Liver (tissue), 9 donors: ENCODE data around the gene ARFGAP3. TPM values are rescaled to one million over a fixed set of nuclear protein-coding genes. Genes with fewer than 3 reads are reported as not detected.

Source experiments
- DNase-seq: peaks from one replicate; pipeline ENCODE4 v3.0.0-alpha.2; 2017; ENCODE audit warnings: low spot score
- H3K27ac ChIP-seq, 2 donors: one replicate each; pipeline ENCODE4 v1.7.0; 2013; ENCODE audit warnings: inconsistent platforms in 2 of 2, low read length in 2 of 2, control low read depth in 1 of 2, low read depth in 1 of 2, mild to moderate bottlenecking in 1 of 2
- H3K27me3 ChIP-seq, 4 donors: one replicate each; pipeline versions ENCODE4 v1.6.1 to v1.7.0; 2013; ENCODE audit warnings: low read length in 3 of 4, inconsistent platforms in 1 of 4, mild to moderate bottlenecking in 1 of 4, moderate library complexity in 1 of 4; ENCODE audit not compliant: control insufficient read depth in 4 of 4, insufficient read depth in 4 of 4
- H3K36me3 ChIP-seq, 4 donors: one replicate each; pipeline versions ENCODE4 v1.6.1 to v1.7.0; 2013; ENCODE audit warnings: low read length in 3 of 4, mild to moderate bottlenecking in 3 of 4, low read depth in 1 of 4, moderate library complexity in 1 of 4; ENCODE audit not compliant: control insufficient read depth in 4 of 4, insufficient read depth in 3 of 4
- H3K4me1 ChIP-seq, 4 donors: one replicate each; pipeline versions ENCODE4 v1.6.1 to v1.7.0; 2013; ENCODE audit warnings: low read length in 3 of 4, mild to moderate bottlenecking in 3 of 4, moderate library complexity in 1 of 4; ENCODE audit not compliant: control insufficient read depth in 4 of 4, insufficient read depth in 4 of 4
- H3K4me3 ChIP-seq, 3 donors: one replicate each; pipeline versions ENCODE4 v1.6.1 to v1.7.0; 2013; ENCODE audit warnings: low read length in 3 of 3, control low read depth in 1 of 3, low read depth in 1 of 3, mild to moderate bottlenecking in 1 of 3
- H3K9ac ChIP-seq, 2 donors: one replicate each; pipeline ENCODE4 v1.7.0; 2013; ENCODE audit warnings: low read length in 2 of 2, mild to moderate bottlenecking in 2 of 2, moderate library complexity in 2 of 2, control low read depth in 1 of 2, low read depth in 1 of 2
- H3K9me3 ChIP-seq, 4 donors: one replicate each; pipeline versions ENCODE4 v1.6.1 to v1.7.0; 2013; ENCODE audit warnings: low read length in 3 of 4; ENCODE audit not compliant: control insufficient read depth in 4 of 4
- ATF3 ChIP-seq: IDR thresholded peaks from 2 replicates; pipeline ENCODE4 v1.6.1; 2016; ENCODE audit warnings: antibody characterized with exemption
- EGR1 ChIP-seq, 2 donors: IDR thresholded peaks; 2 replicates each; pipeline ENCODE4 v1.6.1; 2016 to 2018; ENCODE audit warnings: antibody characterized with exemption in 2 of 2, low read depth in 2 of 2
- FOXA1 ChIP-seq: IDR thresholded peaks from 2 replicates; pipeline ENCODE4 v1.6.1; 2016; ENCODE audit warnings: antibody characterized with exemption
- FOXA2 ChIP-seq: IDR thresholded peaks from 2 replicates; pipeline ENCODE4 v1.6.1; 2016; ENCODE audit warnings: antibody characterized with exemption
- GABPA ChIP-seq, 2 donors: IDR thresholded peaks in 1 of 2; conservative IDR thresholded peaks in 1 of 2; 2 replicates each; pipeline ENCODE4 v1.6.1; 2016; ENCODE audit warnings: antibody characterized with exemption in 2 of 2, mild to moderate bottlenecking in 1 of 2, moderate library complexity in 1 of 2
- HNF4A ChIP-seq, 2 donors: conservative IDR thresholded peaks; 2 replicates each; pipeline ENCODE4 v1.6.1; 2016; ENCODE audit warnings: antibody characterized with exemption in 2 of 2, mild to moderate bottlenecking in 2 of 2
- HNF4G ChIP-seq: IDR thresholded peaks from 2 replicates; pipeline ENCODE4 v1.6.1; 2016; ENCODE audit warnings: antibody characterized with exemption
- JUND ChIP-seq, 2 donors: IDR thresholded peaks; 2 replicates each; pipeline ENCODE4 v1.6.1; 2016; ENCODE audit warnings: antibody characterized with exemption in 2 of 2
- MAX ChIP-seq: IDR thresholded peaks from 2 replicates; pipeline ENCODE4 v1.6.1; 2016; ENCODE audit warnings: antibody characterized with exemption
- NR2F2 ChIP-seq: IDR thresholded peaks from 2 replicates; pipeline ENCODE4 v1.6.1; 2016; ENCODE audit warnings: antibody characterized with exemption
- RAD21 ChIP-seq, 2 donors: IDR thresholded peaks; 2 replicates each; pipeline ENCODE4 v1.6.1; 2016; ENCODE audit warnings: antibody characterized with exemption in 2 of 2, mild to moderate bottlenecking in 2 of 2
- RXRA ChIP-seq, 2 donors: IDR thresholded peaks; 2 replicates each; pipeline ENCODE4 v1.6.1; 2017 to 2018; ENCODE audit warnings: antibody characterized with exemption in 2 of 2, mild to moderate bottlenecking in 1 of 2
- SP1 ChIP-seq: IDR thresholded peaks from 2 replicates; pipeline ENCODE4 v1.6.1; 2018; ENCODE audit warnings: antibody characterized with exemption, mild to moderate bottlenecking
- TAF1 ChIP-seq: conservative IDR thresholded peaks from 2 replicates; pipeline ENCODE4 v1.6.1; 2016; ENCODE audit warnings: antibody characterized with exemption, mild to moderate bottlenecking
- YY1 ChIP-seq: IDR thresholded peaks from 2 replicates; pipeline ENCODE4 v1.6.1; 2016; ENCODE audit warnings: antibody characterized with exemption, mild to moderate bottlenecking
- WGBS: extraction: QIAGEN DNeasy Blood & Tissue Kit; methylation state at CpG from one replicate; pipeline ENCODE4 v1.1.7; 2013; 5-methylcytosine and 5-hydroxymethylcytosine counted together
- polyA plus RNA-seq, 2 donors: library from polyadenylated mRNA; stranded (reverse) in 1 of 2; unstranded in 1 of 2; fragments of 200-250 nt in 1 of 2; fragments of >200 nt in 1 of 2; fragmentation: Nextera tagmentation in 1 of 2; extraction: Ambion mirVana in 1 of 2; gene quantifications; one replicate each; pipeline versions ENCODE4 v1.2.1 to v1.2.3, GENCODE V29; 2013 to 2015
- total RNA-seq, 2 donors: library from RNA; depleted of rRNA; stranded (reverse); fragments of >200 nt; gene quantifications; one replicate each; pipeline ENCODE4 v1.2.3, GENCODE V29; 2014
- TF ChIP-seq, protein P1 (sequence below): fragments of 150-350 bp; IDR thresholded peaks from 2 replicates; pipeline ENCODE4 v1.5.1; 2017; ENCODE audit warnings: improper control_type of control experiment, low read depth, low read length; ENCODE audit not compliant: missing input control
- donor health status: healthy.
- donor health status: healthy.
- donor health status: healthy.
- donor health status: healthy.
- donor health status: healthy.

The ARFGAP3 gene
- total and polyA plus RNA-seq, 4 donors: 18.2 to 55.1 (median 27.5) TPM

- Histone ChIP-seq H3K4me3 (no peak overlapping the region), H3K4me1 (peaks cover 4 to 22% (median 10%) of the 10 kb centered on the region in 4 donors), H3K9me3 (no peaks in the 10 kb centered on the region), H3K9ac (peak overlapping the region in 1 of 2 donors; percentile 42), H3K36me3 (peaks cover 3 to 40% (median 26%) of the 10 kb centered on the region in 4 donors), H3K27me3 (no peaks in the 10 kb centered on the region), H3K27ac (no peak overlapping the region)
- no peak for TF ChIP-seq YY1
- no peak for TF ChIP-seq HNF4G
- no peak for TF ChIP-seq TAF1
- 56% methylated on average over 3 of the region's 3 CpGs for WGBS
- DNase-seq: no peak
Measured at GRCh38 chr22:42817556-42817955, 39.5 kb downstream of the ARFGAP3 start.

GRCh38 chr22:42816336-42816735, 40.7 kb downstream of the ARFGAP3 start:
- Histone ChIP-seq H3K9ac (no peak overlapping the region), H3K27ac (no peak overlapping the region), H3K36me3 (peaks cover 3 to 35% (median 15%) of the 10 kb centered on the region in 4 donors), H3K9me3 (no peaks in the 10 kb centered on the region), H3K4me3 (no peak overlapping the region), H3K27me3 (no peaks in the 10 kb centered on the region), H3K4me1 (peaks cover 4 to 22% (median 10%) of the 10 kb centered on the region in 4 donors)
- 97% methylated on average over 3 of the region's 3 CpGs for WGBS
- no peak for DNase-seq
- TF ChIP-seq RAD21 (IDR thresholded peaks at IDR 0.05): no peak
- no peak for TF ChIP-seq EGR1 (IDR thresholded peaks at IDR 0.05; ENCODE audit: low read depth in 2 of 2)
- TF ChIP-seq TAF1: no peak
- no peak for TF ChIP-seq FOXA1
- no peak for TF ChIP-seq GABPA (IDR thresholded peaks at IDR 0.05 in 1 of 2, conservative IDR thresholded peaks at IDR 0.05 in 1 of 2)
- TF ChIP-seq HNF4A (conservative IDR thresholded peaks at IDR 0.05): no peak

GRCh38 chr22:42814616-42815015, 42.5 kb downstream of the ARFGAP3 start:
- H3K9me3 ChIP-seq: no peaks in the 10 kb centered on the region
- DNase-seq: no peak
- peaks cover 4 to 22% (median 10%) of the 10 kb centered on the region in 4 donors for H3K4me1 ChIP-seq
- H3K27me3 ChIP-seq: no peaks in the 10 kb centered on the region
- TF ChIP-seq HNF4A (conservative IDR thresholded peaks at IDR 0.05) (no peak), HNF4G (no peak), FOXA2 (no peak), FOXA1 (no peak), ATF3 (no peak), RAD21 (IDR thresholded peaks at IDR 0.05) (no peak), TAF1 (no peak)
- TF ChIP-seq, protein P1, sequence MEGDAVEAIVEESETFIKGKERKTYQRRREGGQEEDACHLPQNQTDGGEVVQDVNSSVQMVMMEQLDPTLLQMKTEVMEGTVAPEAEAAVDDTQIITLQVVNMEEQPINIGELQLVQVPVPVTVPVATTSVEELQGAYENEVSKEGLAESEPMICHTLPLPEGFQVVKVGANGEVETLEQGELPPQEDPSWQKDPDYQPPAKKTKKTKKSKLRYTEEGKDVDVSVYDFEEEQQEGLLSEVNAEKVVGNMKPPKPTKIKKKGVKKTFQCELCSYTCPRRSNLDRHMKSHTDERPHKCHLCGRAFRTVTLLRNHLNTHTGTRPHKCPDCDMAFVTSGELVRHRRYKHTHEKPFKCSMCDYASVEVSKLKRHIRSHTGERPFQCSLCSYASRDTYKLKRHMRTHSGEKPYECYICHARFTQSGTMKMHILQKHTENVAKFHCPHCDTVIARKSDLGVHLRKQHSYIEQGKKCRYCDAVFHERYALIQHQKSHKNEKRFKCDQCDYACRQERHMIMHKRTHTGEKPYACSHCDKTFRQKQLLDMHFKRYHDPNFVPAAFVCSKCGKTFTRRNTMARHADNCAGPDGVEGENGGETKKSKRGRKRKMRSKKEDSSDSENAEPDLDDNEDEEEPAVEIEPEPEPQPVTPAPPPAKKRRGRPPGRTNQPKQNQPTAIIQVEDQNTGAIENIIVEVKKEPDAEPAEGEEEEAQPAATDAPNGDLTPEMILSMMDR: no peak
- peak overlapping the region in 1 of 2 donors; percentile 4 for H3K9ac ChIP-seq
- H3K27ac ChIP-seq: no peak overlapping the region
- H3K4me3 ChIP-seq: no peak overlapping the region
- H3K36me3 ChIP-seq: peaks cover 0 to 42% (median 19%) of the 10 kb centered on the region in 4 donors
- 96% methylated on average over 2 of the region's 2 CpGs for WGBS

GRCh38 chr22:42814215-42814614, 42.9 kb downstream of the ARFGAP3 start:
- no peaks in the 10 kb centered on the region for H3K27me3 ChIP-seq
- H3K9ac ChIP-seq: no peak overlapping the region
- WGBS: 23% methylated on average over 2 of the region's 2 CpGs
- peaks cover 4 to 22% (median 10%) of the 10 kb centered on the region in 4 donors for H3K4me1 ChIP-seq
- no peak overlapping the region for H3K27ac ChIP-seq
- peaks cover 0 to 42% (median 20%) of the 10 kb centered on the region in 4 donors for H3K36me3 ChIP-seq
- no peak for DNase-seq
- H3K4me3 ChIP-seq: no peak overlapping the region
- no peaks in the 10 kb centered on the region for H3K9me3 ChIP-seq
- TF ChIP-seq JUND (IDR thresholded peaks at IDR 0.05) (peak in 1 of 2 donors; percentile 14), RAD21 (IDR thresholded peaks at IDR 0.05) (peak; percentile 3 to 12), SP1 (no peak), MAX (no peak), GABPA (IDR thresholded peaks at IDR 0.05 in 1 of 2, conservative IDR thresholded peaks at IDR 0.05 in 1 of 2) (no peak), HNF4A (conservative IDR thresholded peaks at IDR 0.05) (peak; percentile 58 to 60), YY1 (peak; percentile 51), HNF4G (no peak), TAF1 (no peak), ATF3 (no peak), NR2F2 (no peak), RXRA (IDR thresholded peaks at IDR 0.05) (peak in 1 of 2 donors; percentile 47), FOXA2 (peak; percentile 65), EGR1 (IDR thresholded peaks at IDR 0.05; ENCODE audit: low read depth in 2 of 2) (no peak), FOXA1 (no peak)
- TF ChIP-seq, protein P1: no peak
